Smooth muscle cell of the coronary artery (primary cell): ENCODE results near the gene LUZP2. TPM values are rescaled to one million over a fixed set of nuclear protein-coding genes. Genes with fewer than 3 reads are reported as not detected.

Source experiments
- total RNA-seq: library from RNA; depleted of rRNA; stranded (reverse); fragments of >200 nt; gene quantifications from 2 replicates; pipeline ENCODE4 v1.2.3, GENCODE V29; 2014; ENCODE audit warnings: low replicate concordance

The LUZP2 gene
- 0.08 and 0.12 TPM in 2 replicates for total RNA-seq

DNA sequence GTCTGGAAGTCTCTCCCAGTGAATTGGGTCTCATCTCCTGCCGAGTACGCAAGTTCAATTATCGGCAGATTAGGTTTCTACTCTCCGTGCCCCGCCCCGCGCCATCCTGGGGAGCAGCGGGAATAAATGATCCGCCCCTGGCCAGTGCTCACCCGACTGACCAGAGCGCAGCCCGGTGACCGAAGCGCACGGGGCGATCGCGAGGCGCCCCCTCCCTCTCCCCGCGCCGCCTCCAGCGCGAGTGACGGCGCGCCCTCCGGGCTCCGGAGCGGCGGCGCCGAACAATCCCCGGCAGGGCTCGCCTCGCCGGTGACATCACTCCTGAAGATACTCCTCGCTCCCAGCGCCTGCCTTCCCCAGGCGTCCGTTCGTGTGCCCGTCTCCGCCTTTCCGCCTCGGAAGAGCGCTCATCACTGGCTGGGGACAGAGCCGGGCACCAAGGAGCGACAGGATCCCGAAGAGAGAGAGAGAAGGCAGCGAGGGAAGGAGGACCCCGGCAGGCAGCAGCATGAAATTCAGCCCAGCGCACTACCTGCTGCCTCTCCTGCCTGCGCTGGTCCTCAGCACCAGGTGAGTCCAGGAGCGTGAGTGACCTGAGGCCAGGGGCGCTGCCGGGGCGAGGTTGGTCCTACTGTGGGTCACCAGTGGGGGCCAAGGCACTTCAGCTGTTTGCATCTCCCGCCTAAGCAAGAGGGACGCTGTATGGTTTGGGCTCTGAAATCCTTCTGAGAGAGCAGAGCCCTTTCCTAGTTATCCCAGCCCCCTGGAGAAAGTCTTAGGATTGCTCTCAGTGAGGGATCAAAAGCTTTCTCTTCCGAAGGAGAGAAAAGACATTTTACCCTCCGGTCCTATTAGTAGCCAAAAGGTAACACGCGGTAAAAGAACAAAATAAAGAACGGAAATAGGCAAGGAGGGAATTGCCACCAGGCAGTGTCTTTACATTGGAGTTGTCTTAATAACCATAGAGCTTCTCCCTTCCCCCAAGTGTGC lies at the start of gene LUZP2:
Gene LUZP2, plus strand, starts transcription at position 318 of the 990 bp plus-strand sequence.

